ENCODE data around the gene PCNX2.

- TF ChIP-seq SUZ12 (IDR thresholded peaks at IDR 0.05; ENCODE audit: low read length) (no peak), RAD21 (IDR thresholded peaks at IDR 0.05 in 1 of 2, conservative IDR thresholded peaks at IDR 0.05 in 1 of 2; ENCODE audit: low read depth in 2 of 2, low read length in 2 of 2) (no peak), POLR2AphosphoS5 (IDR thresholded peaks at IDR 0.05; ENCODE audit: low read depth, low read length) (no peak), HDAC6 (IDR thresholded peaks at IDR 0.05; ENCODE audit: low read depth, low read length) (no peak), CHD1 (IDR thresholded peaks at IDR 0.05; ENCODE audit: low read depth, low read length) (no peak)
These were observed 86.8 kb downstream of the PCNX2 start for GRCh38 chr1:233208687-233209086.
